Endothelial cell of umbilical vein (primary cell): ENCODE data around the gene CLEC16A. TPM values are rescaled to one million over a fixed set of nuclear protein-coding genes. Genes with fewer than 3 reads are reported as not detected.

Experiments
- BruUV-seq: library from RNA; stranded (reverse); fragments of 400-500 nt; replicated peaks from 2 replicates; lab custom pipeline; 2021; lab: Mats Ljungman, UMichigan
- CTCF ChIA-PET: fragments of 300-600, 350-600 bp; sonication (Branson Sonifier 250); formaldehyde crosslinking; loops from one replicate; lab custom pipeline; 2021; ENCODE audit warnings: antibody characterized with exemption, inconsistent platforms; lab: Charles Lee
- POLR2A ChIA-PET: fragments of 300-600, 350-600 bp; sonication (Branson Sonifier 250); formaldehyde crosslinking; loops from one replicate; lab custom pipeline; 2021; ENCODE audit warnings: antibody characterized with exemption, inconsistent platforms; lab: Charles Lee
- DNase-seq: peaks from one replicate; pipeline ENCODE4 v3.0.0-alpha.2; 2011; ENCODE audit warnings: low read depth, low spot score
- FAIRE-seq: peaks from 2 replicates; lab custom pipeline; 2011; peaks lifted over from hg19 to GRCh38; lab: Jason Lieb, UNC
- H2AFZ ChIP-seq: 2 replicates; pipeline ENCODE4 v1.6.0; 2012; ENCODE audit warnings: low read depth, low read length, control low read depth, inconsistent platforms
- H3K27ac ChIP-seq: 2 replicates; pipeline ENCODE4 v1.5.1; 2011; ENCODE audit warnings: low read depth, mild to moderate bottlenecking, control low read depth, low read length, moderate library complexity; ENCODE audit not compliant: insufficient read depth
- H3K27me3 ChIP-seq, 2 experiments: 2 replicates each; pipeline versions ENCODE4 v1.6.0 to v1.6.1; 2011; ENCODE audit warnings: low read length in 2 of 2, mixed read lengths in 1 of 2; ENCODE audit not compliant: control insufficient read depth in 2 of 2, insufficient read depth in 2 of 2
- H3K36me3 ChIP-seq, 2 experiments: 2 replicates in 1 of 2; 3 replicates in 1 of 2; pipeline ENCODE4 v1.5.1; 2011; ENCODE audit warnings: low read length in 2 of 2, mild to moderate bottlenecking in 1 of 2, moderate library complexity in 1 of 2; ENCODE audit not compliant: control insufficient read depth in 2 of 2, insufficient read depth in 2 of 2; ENCODE audit errors: extremely low read depth in 1 of 2
- H3K4me1 ChIP-seq: 3 replicates; pipeline ENCODE4 v1.5.1; 2011; ENCODE audit warnings: mild to moderate bottlenecking, low read length; ENCODE audit not compliant: control insufficient read depth, insufficient read depth; ENCODE audit errors: extremely low read depth
- H3K4me2 ChIP-seq: 2 replicates; pipeline ENCODE4 v1.6.1; 2011; ENCODE audit warnings: low read length, control low read depth, mixed read lengths; ENCODE audit not compliant: insufficient read depth
- H3K4me3 ChIP-seq, 3 experiments: fragments of 200-600 bp in 1 of 3; sonication (generic), shearing (Covaris generic) in 1 of 3; replicated peaks in 1 of 3; 2 replicates each; pipeline ENCODE4 v1.5.1; 2011 to 2016; ENCODE audit warnings: control low read depth in 3 of 3, low read length in 3 of 3, mild to moderate bottlenecking in 2 of 3, inconsistent platforms in 1 of 3, low read depth in 1 of 3, moderate library complexity in 1 of 3; ENCODE audit not compliant: insufficient read depth in 1 of 3
- H3K79me2 ChIP-seq: 2 replicates; pipeline ENCODE4 v1.6.0; 2012; ENCODE audit warnings: low read length, inconsistent platforms; ENCODE audit not compliant: control insufficient read depth, insufficient read depth
- H3K9ac ChIP-seq: replicated peaks from 2 replicates; pipeline ENCODE3; 2011; ENCODE audit warnings: low read length, control low read depth; ENCODE audit not compliant: insufficient read depth; ENCODE audit errors: extremely low read depth
- H3K9me1 ChIP-seq: replicated peaks from 3 replicates; pipeline ENCODE4 v1.6.0; 2011; ENCODE audit warnings: mild to moderate bottlenecking, low read length; ENCODE audit not compliant: control insufficient read depth, insufficient read depth; ENCODE audit errors: extremely low read depth
- H3K9me3 ChIP-seq: replicated peaks from 2 replicates; pipeline ENCODE4 v1.5.1; 2012; ENCODE audit warnings: low read length, inconsistent platforms; ENCODE audit not compliant: control insufficient read depth, insufficient read depth
- H4K20me1 ChIP-seq: replicated peaks from 2 replicates; pipeline ENCODE3; 2011; ENCODE audit warnings: mild to moderate bottlenecking, low read length; ENCODE audit not compliant: control insufficient read depth, insufficient read depth; ENCODE audit errors: extremely low read depth
- EZH2 ChIP-seq: IDR thresholded peaks from 2 replicates; pipeline ENCODE4 v1.6.1; 2012; ENCODE audit warnings: borderline replicate concordance, low read depth, mild to moderate bottlenecking, moderate library complexity, low read length, inconsistent platforms; ENCODE audit not compliant: severe bottlenecking
- FOS ChIP-seq: IDR thresholded peaks from 2 replicates; pipeline ENCODE4 v1.6.1; 2011; ENCODE audit warnings: mild to moderate bottlenecking, low read length, moderate library complexity, borderline replicate concordance; ENCODE audit not compliant: insufficient read depth
- GATA2 ChIP-seq: IDR thresholded peaks from 2 replicates; pipeline ENCODE4 v1.7.0; 2011; ENCODE audit warnings: low read depth, mild to moderate bottlenecking, moderate library complexity, mixed read lengths, low read length; ENCODE audit not compliant: insufficient read length, insufficient read depth
- JUN ChIP-seq: IDR thresholded peaks from 2 replicates; pipeline ENCODE4 v1.6.1; 2011; ENCODE audit warnings: borderline replicate concordance, low read depth; ENCODE audit not compliant: insufficient read length, insufficient read depth
- MYC ChIP-seq: IDR thresholded peaks from one replicate; pipeline ENCODE4 v1.6.1; 2011; ENCODE audit warnings: mild to moderate bottlenecking, low read depth, low read length
- POLR2A ChIP-seq: IDR thresholded peaks from 2 replicates; pipeline ENCODE4 v1.6.1; 2012; ENCODE audit warnings: low read depth, mild to moderate bottlenecking, control low read depth, low read length
- POLR2AphosphoS5 ChIP-seq: IDR thresholded peaks from 2 replicates; pipeline ENCODE4 v1.6.1; 2012; ENCODE audit warnings: low read depth, mild to moderate bottlenecking, control low read depth, low read length, moderate library complexity; ENCODE audit not compliant: insufficient read depth
- dilution Hi-C: fragments of 300-500 bp; cut with MboI; formaldehyde crosslinking; loops from one replicate; pipeline ENCODE4 v1.15.0; 2019; ENCODE audit warnings: low sequenced_read_pairs; ENCODE audit not compliant: extremely low pct_ligation_motif_present
- intact Hi-C: fragments of 100-400 bp; cut with micrococcal nuclease; formaldehyde crosslinking; loops from one replicate; pipeline ENCODE4 v1.10.0; 2022
- polyA plus RNA-seq, 4 experiments: library from polyadenylated mRNA; depleted of rRNA in 3 of 4; stranded (reverse) in 3 of 4; unstranded in 1 of 4; fragments of >200 nt; gene quantifications; 2 replicates each; pipeline versions ENCODE4 v1.2.1 to v1.2.3, GENCODE V29; 2011 to 2012; ENCODE audit warnings: missing spikeins in 1 of 4
- total RNA-seq: library from RNA; stranded (reverse); gene quantifications from 2 replicates; pipeline ENCODE4 v1.2.3, GENCODE V29; 2021
- TF ChIP-seq, protein P1 (sequence below): IDR thresholded peaks from 2 replicates; pipeline ENCODE4 v1.6.1; 2011; ENCODE audit not compliant: insufficient read depth, insufficient read length
- TF ChIP-seq, protein P2 (sequence below), 2 donors: IDR thresholded peaks; 1 replicate in 1 of 2; 2 replicates in 1 of 2; pipeline ENCODE4 v1.5.1; 2011; ENCODE audit warnings: low read length in 2 of 2, mild to moderate bottlenecking in 2 of 2, moderate library complexity in 2 of 2, control low read depth in 1 of 2, inconsistent platforms in 1 of 2, low read depth in 1 of 2; ENCODE audit not compliant: insufficient read depth in 1 of 2; ENCODE audit errors: extremely low read depth in 1 of 2

The CLEC16A gene
- total and polyA plus RNA-seq, 2 donors (not counting 3 experiments of a cell fraction or from before 2014, with no cell fraction given) = 11.4 to 23.3 TPM

DNA sequence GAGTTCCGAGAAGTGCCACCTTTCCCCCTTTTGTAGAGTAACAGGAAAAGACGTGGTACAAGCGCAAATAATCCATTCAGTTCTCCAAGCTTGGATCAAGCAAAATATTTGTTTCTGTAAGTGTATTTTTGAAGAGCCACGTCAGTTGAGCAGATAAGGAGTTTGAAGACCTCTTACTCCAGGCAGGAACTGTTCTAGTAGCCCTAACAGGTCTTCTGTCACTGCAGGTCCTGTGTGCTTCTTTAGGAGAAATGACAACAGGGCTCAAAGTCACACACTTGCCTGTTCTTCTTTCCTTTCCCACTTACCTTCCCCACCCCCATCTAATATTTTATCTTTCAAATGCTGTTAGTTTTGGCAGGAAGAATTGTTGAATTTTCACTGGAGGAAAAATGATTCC lies 93.9 kb downstream of the CLEC16A start:
- no TSS peak for BruUV-seq
- H3K4me2 ChIP-seq = no peak overlapping the region
- no peak overlapping the region for H3K27ac ChIP-seq
- no peaks in the 10 kb centered on the region for H3K9me1 ChIP-seq
- CTCF ChIA-PET = no interaction called here
- no peaks in the 10 kb centered on the region for H3K27me3 ChIP-seq
- peaks cover 0 to 13% of the 10 kb centered on the region in 2 experiments for H3K36me3 ChIP-seq
- no peaks in the 10 kb centered on the region for H3K4me1 ChIP-seq
- H3K9me3 ChIP-seq = no peaks in the 10 kb centered on the region
- H3K4me3 ChIP-seq = no peak overlapping the region
- FAIRE-seq (no peak), DNase-seq (no peak)
- H3K9ac ChIP-seq = no peak overlapping the region
- POLR2A ChIA-PET = no interaction called here
- intact Hi-C loops = no loop called here
- no peak for TF ChIP-seq FOS
- no peak for TF ChIP-seq POLR2AphosphoS5
- TF ChIP-seq, protein P1, sequence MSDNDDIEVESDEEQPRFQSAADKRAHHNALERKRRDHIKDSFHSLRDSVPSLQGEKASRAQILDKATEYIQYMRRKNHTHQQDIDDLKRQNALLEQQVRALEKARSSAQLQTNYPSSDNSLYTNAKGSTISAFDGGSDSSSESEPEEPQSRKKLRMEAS = no peak
- no peak for TF ChIP-seq GATA2
- no peak overlapping the region for H2AFZ ChIP-seq
- dilution Hi-C loops = no loop called here
- H3K79me2 ChIP-seq = no peaks in the 10 kb centered on the region
- H4K20me1 ChIP-seq = no peaks in the 10 kb centered on the region

DNA sequence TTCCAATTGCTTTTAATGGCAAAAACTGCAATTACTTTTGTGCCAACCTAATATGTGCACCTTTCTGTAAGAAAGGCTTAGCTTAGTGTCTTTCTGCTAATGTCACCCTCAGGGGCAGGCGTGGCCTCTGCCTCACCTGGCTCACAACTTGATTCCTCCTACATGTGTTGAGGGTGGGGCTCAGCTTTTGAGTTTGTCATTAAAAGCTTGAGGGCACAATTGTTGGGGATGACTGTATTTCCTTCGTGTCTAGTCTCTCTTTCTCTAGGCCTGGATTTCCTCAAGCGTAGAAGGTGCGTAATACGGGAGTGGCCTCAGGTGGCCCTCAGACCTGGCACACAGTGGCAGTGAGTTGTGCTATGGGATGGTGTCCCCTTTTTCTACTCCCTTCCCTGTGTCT lies 94.4 kb downstream of the CLEC16A start:
- BruUV-seq = no TSS peak
- H3K9ac ChIP-seq = no peak overlapping the region
- FAIRE-seq (no peak), DNase-seq (no peak)
- TF ChIP-seq JUN = no peak
- TF ChIP-seq, protein P1 = no peak
- TF ChIP-seq MYC = no peak
- no peak for TF ChIP-seq FOS
- no peak for TF ChIP-seq GATA2
- no peak for TF ChIP-seq POLR2A
- no peak for TF ChIP-seq EZH2
- TF ChIP-seq, protein P2, sequence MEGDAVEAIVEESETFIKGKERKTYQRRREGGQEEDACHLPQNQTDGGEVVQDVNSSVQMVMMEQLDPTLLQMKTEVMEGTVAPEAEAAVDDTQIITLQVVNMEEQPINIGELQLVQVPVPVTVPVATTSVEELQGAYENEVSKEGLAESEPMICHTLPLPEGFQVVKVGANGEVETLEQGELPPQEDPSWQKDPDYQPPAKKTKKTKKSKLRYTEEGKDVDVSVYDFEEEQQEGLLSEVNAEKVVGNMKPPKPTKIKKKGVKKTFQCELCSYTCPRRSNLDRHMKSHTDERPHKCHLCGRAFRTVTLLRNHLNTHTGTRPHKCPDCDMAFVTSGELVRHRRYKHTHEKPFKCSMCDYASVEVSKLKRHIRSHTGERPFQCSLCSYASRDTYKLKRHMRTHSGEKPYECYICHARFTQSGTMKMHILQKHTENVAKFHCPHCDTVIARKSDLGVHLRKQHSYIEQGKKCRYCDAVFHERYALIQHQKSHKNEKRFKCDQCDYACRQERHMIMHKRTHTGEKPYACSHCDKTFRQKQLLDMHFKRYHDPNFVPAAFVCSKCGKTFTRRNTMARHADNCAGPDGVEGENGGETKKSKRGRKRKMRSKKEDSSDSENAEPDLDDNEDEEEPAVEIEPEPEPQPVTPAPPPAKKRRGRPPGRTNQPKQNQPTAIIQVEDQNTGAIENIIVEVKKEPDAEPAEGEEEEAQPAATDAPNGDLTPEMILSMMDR (IDR thresholded peaks at IDR 0.05; ENCODE audit: extremely low read depth in 1 of 2, insufficient read depth in 1 of 2, low read depth in 1 of 2, low read length in 2 of 2) = no peak
- no peak for TF ChIP-seq POLR2AphosphoS5
- no peaks in the 10 kb centered on the region for H3K9me1 ChIP-seq
- dilution Hi-C loops (no loop called here), intact Hi-C loops (no loop called here)
- ChIA-PET POLR2A (no interaction called here), CTCF (no interaction called here)
- H3K27ac ChIP-seq = no peak overlapping the region
- H3K27me3 ChIP-seq = no peaks in the 10 kb centered on the region
- no peaks in the 10 kb centered on the region for H3K79me2 ChIP-seq
- H4K20me1 ChIP-seq = no peaks in the 10 kb centered on the region
- H2AFZ ChIP-seq = no peak overlapping the region
- H3K4me1 ChIP-seq = no peaks in the 10 kb centered on the region
- no peak overlapping the region for H3K4me2 ChIP-seq
- no peaks in the 10 kb centered on the region for H3K9me3 ChIP-seq
- H3K36me3 ChIP-seq = peaks cover 0 to 13% of the 10 kb centered on the region in 2 experiments
- no peak overlapping the region for H3K4me3 ChIP-seq
